Neural cell (in vitro differentiated cells): ENCODE data around the gene GCFC2.

Experiments used
- CTCF ChIP-seq: fragments of 450-650 bp; IDR thresholded peaks from 2 replicates; pipeline ENCODE4 v1.5.1; 2014; ENCODE audit warnings: antibody characterized with exemption, mild to moderate bottlenecking, moderate library complexity; ENCODE audit not compliant: poor library complexity, severe bottlenecking
- EP300 ChIP-seq: fragments of 450-650 bp; conservative IDR thresholded peaks from 2 replicates; pipeline ENCODE4 v1.6.1; 2014; ENCODE audit warnings: antibody characterized with exemption, mild to moderate bottlenecking, moderate library complexity; ENCODE audit not compliant: poor library complexity, severe bottlenecking
- POLR2AphosphoS5 ChIP-seq: IDR thresholded peaks from 2 replicates; pipeline ENCODE4 v1.6.1; 2012

- no peak for TF ChIP-seq CTCF
- TF ChIP-seq EP300, result no peak
- TF ChIP-seq POLR2AphosphoS5, result no peak
These were observed 41.2 kb upstream of the GCFC2 start for GRCh38 chr2:75751824-75752468.
